HG03025 (cell line): ENCODE measurements around the gene PPFIBP2.

Experiments
- ATAC-seq: cut with Tn5 transposase; IDR thresholded peaks from one replicate; pipeline ENCODE4 v1.9.1; 2021; ENCODE audit warnings: mild to moderate bottlenecking, moderate library complexity; ENCODE audit not compliant: unreplicated experiment, low FRiP score

PPFIBP2 gene

GRCh38 chr11:7595016-7595866, 81.4 kb downstream of the PPFIBP2 start:
- ATAC-seq = no peak

GRCh38 chr11:7595951-7596350, 82.2 kb downstream of the PPFIBP2 start:
- ATAC-seq = no peak

- no peak for ATAC-seq
These were observed 83.2 kb downstream of the PPFIBP2 start for GRCh38 chr11:7596975-7597391.

- no peak for ATAC-seq
These were observed 83.8 kb downstream of the PPFIBP2 start for GRCh38 chr11:7597620-7598019.

- ATAC-seq = no peak
These were observed 85.4 kb downstream of the PPFIBP2 start for GRCh38 chr11:7599209-7599608.

GRCh38 chr11:7600205-7600775, 86.5 kb downstream of the PPFIBP2 start:
- no peak for ATAC-seq

- no peak for ATAC-seq
These were observed 89.4 kb downstream of the PPFIBP2 start for GRCh38 chr11:7603031-7603781.

GRCh38 chr11:7604331-7604955, 90.6 kb downstream of the PPFIBP2 start:
- ATAC-seq = no peak

- no peak for ATAC-seq
These were observed 91.6 kb downstream of the PPFIBP2 start for GRCh38 chr11:7605186-7605943.

- no peak for ATAC-seq
These were observed 92.7 kb downstream of the PPFIBP2 start for GRCh38 chr11:7606496-7606895.

GRCh38 chr11:7609015-7609414, 95.2 kb downstream of the PPFIBP2 start:
- ATAC-seq = no peak

- no peak for ATAC-seq
These were observed 95.7 kb downstream of the PPFIBP2 start for GRCh38 chr11:7609521-7609920.

- no peak for ATAC-seq
These were observed 96.6 kb downstream of the PPFIBP2 start for GRCh38 chr11:7610393-7610792.

- ATAC-seq = no peak
These were observed 97.6 kb downstream of the PPFIBP2 start for GRCh38 chr11:7611411-7611810.

- no peak for ATAC-seq
These were observed 98.4 kb downstream of the PPFIBP2 start for GRCh38 chr11:7612056-7612660.

- no peak for ATAC-seq
These were observed 99.0 kb downstream of the PPFIBP2 start for GRCh38 chr11:7612661-7613393.

GRCh38 chr11:7613394-7613720, 99.6 kb downstream of the PPFIBP2 start:
- no peak for ATAC-seq

GRCh38 chr11:7614656-7615055, 100.9 kb downstream of the PPFIBP2 start:
- no peak for ATAC-seq

- ATAC-seq = no peak
These were observed 103.2 kb downstream of the PPFIBP2 start for GRCh38 chr11:7617032-7617431.
